ENCODE measurements around the gene ART5. TPM values are rescaled to one million over a fixed set of nuclear protein-coding genes. Genes with fewer than 3 reads are reported as not detected.
"Not testable (repeated sequence)": the region's sequence is repeated elsewhere in the genome, so short reads cannot be mapped to it uniquely, and the experiment has no call there.

ART5 gene
- total RNA-seq, 1 donor from 2014 or later = not detected

DNA sequence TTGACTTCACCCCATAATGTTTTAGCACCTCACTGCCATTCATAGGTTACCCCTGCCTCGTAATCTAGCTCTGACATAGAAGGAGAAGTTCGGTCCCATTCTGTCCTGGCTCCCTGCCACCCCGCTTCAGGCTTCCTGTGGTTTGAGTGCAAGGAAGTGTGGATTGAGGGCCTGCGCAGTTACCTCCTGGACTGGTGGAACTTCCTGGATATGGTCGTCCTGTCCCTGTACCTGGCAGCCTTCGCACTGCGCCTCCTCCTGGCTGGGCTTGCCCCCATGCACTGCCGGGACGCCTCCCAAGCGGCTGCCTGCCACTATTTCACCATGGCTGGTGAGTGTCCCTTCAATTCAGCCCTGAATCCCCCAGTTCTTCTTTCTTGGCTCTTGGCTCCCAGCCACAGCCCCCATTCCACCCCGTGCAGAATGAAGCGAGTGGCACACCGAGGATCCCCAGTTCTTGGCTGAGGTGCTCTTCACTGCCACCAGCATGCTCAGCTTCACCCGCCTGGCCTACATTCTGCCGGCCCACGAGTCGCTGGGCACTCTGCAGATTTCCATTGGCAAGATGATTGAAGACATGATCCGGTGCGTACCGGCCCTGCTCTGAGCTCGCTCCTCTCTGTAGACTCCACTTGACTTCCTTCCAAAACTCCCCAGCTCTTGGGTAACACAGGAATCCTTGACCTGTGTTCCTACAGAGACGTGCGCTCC lies 15.4 kb downstream of the ART5 start:
- ATAC-seq = peak; percentile 33

DNA sequence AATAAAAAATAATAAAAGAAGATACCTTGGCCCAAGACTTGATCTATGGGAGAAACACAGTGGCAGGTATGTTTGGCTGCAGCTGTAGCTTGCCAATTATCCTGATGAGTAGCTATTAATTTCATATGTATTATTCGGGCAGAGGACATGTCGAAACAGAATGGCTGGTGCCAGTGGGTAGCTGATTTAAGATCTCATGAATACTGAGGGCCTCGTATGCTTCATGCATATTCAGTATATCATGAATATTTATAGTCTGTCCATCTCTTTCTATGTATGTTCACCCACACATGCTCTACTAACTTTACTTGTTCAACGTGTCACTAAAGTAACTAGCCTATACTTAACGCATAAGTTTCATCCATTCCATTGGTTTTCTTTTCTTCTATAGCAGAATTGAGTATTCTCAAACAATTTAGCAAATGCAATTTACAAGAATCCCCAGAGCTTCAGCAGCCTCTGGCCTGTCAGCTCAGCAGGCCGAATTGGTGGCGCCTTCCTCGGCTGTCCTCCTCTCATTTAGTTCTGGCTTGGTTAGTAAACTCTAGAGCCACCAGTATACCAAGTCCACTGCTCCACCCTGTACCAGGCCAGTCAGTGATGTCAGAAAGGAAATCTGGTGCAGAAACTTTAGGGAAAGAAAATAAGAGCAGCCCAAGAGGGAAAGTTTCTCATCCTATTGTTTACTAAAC lies 17.9 kb downstream of the ART5 start:
- DNase-seq (ENCODE audit: low spot score) (no peak), ATAC-seq (no peak)

More for the DNA sequence above, 15.4 kb downstream of the ART5 start:
- no peak for DNase-seq (ENCODE audit: low spot score)

DNA sequence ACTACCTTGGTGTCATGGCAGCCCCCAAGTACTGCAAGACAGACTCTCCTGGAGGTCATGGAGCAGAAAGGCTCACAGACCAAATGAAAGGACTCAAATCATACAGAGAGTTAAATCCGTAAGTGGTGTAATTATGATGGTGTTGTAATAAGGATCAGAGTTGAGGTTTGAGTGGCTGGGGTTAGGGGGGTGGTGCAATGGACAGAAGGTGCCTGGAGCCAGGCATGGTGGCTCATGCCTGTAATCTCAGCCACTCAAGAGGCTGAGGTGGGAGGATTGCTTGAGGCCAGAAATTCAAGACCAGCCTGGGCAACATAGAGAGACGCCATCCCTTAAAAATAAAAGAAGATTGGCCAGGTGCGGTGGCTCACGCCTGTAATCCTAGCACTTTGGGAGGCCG lies 18.7 kb downstream of the ART5 start:
- ATAC-seq (no peak), DNase-seq (ENCODE audit: low spot score) (no peak)

DNA sequence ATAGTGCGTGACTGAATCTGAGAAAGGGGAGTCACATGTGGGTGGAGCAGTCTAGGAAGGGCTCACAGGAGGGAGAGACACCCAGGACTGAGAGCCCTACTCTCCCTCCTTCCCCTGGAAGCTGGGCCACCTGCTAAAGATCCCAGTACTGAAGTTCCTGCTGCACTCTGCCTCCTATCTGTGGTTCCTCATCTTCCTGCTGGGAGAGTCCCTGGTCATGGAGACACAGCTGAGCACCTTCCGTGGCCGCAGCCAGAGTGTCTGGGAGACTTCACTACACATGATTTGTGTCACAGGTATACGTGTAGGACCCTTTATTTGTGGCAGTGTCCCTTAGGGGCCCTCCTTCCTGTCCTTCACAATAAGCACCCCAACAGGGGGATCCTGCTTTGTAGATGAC lies 19.3 kb downstream of the ART5 start:
- DNase-seq (ENCODE audit: low spot score) (no peak), ATAC-seq (no peak)

DNA sequence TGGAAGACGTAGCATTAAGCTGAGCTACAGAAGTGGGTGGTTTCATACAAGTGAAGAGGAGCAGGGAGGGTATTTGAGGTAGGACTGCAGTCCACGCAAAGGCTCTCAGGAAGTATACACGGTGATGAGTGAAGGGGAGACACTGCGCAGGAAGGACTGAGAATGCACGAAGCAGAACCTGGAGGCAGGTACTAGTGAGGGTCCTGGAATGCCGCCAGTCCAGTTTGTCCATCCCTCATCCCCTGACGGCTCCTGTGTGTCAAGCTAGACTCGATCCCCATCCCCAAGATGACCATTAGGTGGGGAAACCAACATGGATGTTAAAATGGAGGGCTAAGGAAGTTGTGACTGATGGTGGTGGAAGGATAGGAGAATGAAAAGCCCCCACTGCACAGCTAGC lies 23.8 kb downstream of the ART5 start:
- no peak for DNase-seq (ENCODE audit: low spot score)
- no peak for ATAC-seq

DNA sequence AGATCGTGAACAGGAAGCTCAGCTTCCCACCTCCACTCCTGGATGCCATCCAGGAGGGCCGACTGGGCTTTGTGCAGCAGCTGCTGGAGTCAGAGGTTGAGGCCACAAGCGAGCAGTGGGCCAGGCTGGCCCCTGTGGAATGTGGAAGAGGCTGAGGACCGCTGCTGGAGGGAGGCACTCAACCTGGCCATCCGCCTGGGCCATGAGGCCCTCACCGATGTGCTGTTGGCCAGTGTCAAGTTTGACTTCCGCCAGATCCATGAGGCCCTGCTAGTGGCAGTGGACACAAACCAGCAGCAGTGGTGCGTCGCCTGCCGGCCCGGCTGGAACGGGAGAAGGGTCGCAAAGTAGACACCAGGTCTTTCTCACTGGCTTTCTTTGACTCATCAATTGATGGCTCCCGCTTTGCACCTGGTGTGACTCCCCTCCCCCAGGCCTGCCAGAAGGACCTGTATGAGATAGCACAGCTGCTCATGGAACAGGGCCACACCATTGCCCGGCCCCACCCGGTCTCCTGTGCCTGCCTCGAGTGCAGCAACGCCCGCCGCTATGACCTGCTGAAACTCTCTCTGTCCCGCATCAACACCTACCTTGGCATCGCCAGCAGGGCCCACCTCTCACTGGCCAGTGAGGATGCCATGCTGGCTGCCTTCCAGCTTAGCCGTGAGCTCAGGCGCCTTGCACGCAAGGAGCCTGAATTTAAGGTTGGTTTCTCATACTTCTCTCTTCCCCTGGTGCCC lies 24.9 kb downstream of the ART5 start:
- ATAC-seq (no peak), DNase-seq (ENCODE audit: low spot score) (no peak)

DNA sequence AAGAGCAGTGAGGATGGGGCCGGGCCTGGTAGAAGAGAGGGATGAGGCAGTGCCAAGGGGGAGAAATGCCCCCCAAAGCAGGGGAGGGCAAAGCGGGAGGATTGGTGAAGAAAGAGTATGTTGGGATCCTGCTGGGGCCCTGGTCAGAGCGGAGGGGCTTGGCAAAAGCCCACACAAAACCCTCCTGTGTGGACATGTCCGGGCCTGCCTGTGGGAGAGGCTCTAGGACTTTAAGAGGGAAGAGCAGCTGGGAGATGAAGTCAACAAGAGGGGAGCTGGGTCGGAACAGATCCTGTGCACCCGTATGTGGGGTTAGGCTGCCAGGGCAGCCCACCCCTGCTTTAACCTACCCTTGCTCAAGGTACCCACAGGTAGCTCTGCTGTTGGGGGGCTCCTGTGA lies 25.8 kb downstream of the ART5 start:
- DNase-seq (ENCODE audit: low spot score) = no peak
- ATAC-seq = no peak

DNA sequence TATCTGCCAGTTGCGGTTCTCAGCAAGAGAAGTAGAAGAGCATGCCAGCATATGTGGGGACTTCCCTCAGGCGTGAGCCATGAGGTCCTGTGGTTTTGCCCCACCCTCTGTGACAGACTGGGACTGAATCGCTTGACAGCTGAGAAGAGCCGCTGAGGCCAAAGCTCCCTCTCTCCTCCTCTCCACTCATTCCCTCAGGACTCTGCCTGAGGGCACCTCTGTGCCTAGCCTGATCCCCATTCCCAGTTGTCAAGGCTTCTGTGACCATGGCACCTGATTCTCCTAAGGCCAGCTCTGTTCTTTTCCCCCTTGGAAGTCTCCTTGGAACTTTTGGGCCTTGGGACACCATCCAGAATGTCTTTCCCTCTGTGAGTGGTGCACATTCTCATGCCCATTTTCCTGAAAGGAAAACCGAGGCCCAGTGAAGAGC lies 27.0 kb downstream of the ART5 start:
- ATAC-seq (peak; percentile 33), DNase-seq (ENCODE audit: low spot score) (no peak)

DNA sequence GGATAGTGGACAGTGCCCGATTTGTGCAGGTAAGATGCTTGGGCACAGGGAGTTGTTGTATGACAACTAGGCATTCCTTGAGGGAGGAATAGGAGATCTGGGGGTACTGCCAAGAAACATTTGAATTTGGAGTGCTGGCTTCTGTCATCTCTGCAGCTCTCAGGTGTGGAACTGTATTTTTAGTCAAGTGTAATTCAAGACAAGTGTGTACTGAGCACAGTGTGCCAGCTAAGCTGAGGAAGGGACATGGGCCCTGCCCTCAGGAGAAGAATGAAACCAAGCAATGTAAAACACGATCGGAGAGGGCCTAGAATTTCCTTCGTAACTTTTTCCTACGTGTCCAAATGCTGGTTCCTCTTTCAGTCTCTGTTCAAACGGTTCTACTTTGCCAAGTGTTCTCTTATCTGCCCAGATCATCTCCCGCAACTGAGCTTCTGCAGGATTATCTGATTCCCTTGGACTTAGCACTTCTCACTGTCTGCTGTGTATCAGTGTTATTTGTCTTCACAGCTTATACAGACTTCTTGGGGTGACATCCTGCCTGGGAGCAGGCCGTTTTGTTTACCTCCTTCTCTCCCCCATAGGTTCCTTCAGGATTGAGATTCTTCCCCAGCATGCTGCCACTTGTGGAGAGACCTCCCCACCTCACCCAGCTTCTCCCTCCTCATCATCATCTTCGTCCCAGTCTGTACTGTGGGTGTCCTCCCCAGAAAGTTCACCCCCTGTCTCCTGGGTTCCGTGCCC lies 27.6 kb downstream of the ART5 start:
- no peak for ATAC-seq
- no peak for DNase-seq (ENCODE audit: low spot score)

DNA sequence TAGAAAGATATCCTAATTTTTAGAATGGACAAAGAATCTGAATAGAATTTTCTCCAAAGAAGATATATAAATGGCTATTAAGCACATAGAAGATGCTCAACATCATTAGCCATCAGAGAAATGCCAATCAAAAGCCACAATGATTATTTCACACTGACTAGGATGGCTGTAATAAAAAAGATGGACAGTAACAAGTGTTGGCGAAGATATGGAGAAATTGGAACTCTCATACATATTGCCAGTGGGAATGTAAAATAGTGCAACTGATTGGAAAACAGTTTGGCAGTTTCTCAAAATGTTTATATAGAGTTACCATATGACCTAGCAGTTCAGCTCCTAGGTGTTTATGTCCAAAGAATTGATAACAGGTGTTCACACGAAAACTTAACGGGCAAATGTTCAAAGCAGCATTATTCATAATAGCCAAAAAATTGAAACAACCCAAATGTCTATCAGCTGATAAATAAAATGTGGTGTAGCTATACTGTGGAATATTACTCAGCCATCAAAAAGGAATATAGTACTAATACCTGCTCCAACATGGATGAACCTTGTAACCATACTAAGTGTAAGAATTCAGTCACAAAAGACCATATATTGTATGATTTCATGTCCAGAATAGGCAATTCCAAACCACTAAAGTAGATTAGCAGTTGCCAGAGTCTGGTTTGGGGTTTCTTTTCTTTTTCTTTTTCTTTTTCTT lies 29.7 kb downstream of the ART5 start:
- DNase-seq (ENCODE audit: low spot score) (no peak), ATAC-seq (no peak)

DNA sequence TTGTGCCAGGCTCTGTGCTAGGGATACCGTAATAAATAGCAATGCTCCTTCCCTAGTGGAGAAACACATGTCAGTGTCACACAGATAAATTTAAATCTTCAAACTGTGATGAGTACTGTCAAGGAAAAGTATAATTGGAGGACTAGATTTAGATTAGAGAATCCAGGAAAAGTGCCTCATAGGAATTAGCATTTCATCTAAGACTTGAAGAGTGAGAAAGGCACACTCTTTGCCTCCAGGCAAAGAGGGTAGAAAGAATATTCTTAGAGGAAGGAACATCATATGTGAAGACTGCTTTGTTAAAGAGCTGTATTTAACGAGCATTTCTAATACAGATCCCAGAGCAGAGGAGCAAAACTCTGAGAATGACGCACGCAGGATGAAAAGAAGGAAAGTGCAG lies 30.9 kb downstream of the ART5 start:
- DNase-seq (ENCODE audit: low spot score) = no peak
- ATAC-seq = no peak

DNA sequence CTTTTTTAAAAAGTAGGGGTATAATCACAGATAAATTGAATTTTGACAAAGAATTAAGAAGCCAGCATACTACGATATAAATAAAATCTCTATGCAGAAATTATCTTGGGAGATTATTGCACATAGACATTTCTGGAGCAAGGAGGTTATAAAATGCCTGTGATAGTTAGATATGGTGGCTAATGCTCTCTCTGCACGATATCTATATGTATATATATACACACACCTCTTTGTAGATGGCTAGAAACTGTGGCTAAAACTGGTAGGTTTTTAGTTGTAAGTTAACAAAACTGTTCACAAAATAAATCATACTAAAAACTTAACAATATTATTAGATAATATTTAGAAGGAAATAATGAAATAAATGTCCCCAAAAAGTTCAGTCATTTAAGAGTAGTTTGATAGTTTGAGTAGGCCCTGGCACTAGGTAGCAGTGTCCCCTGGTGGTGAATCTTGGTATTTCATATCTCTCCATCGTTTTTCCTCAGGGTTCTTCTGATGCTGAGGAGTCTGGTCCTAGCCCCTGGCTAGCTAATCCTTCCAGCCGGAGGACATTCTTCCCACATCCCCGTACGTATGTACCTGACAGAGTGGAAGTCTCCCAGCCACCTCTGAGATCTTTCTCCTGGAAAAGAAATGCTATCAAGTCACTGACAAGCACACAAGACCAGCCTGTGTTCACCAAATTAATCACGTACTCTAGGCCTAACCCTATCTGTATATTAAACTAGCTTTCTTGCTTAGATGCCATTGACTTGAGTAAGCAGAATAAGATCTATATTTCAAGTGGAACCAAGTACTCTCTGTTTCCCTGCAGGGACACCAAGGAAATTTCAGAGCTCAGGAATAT lies 32.2 kb downstream of the ART5 start:
- ATAC-seq = peak; percentile 86
- no peak for DNase-seq (ENCODE audit: low spot score)

DNA sequence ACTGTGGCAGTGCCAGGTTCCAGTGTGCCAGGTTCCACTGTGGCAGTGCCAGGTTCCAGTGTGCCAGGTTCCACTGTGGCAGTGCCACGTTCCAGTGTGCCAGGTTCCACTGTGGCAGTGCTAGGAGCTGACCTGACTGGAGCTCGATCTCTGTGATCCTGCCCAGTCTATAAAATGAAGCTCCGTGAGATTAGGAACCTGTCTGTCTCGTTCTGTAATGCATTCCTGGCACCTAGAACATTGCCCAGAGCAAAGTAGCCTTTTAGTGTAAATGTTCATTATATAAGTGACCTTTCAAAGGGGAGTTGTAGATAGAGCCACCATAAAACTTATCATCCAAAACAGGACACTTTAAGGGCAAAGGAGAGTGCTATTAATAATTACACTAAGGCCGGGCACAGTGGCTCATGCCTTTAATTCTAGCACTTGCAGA lies 36.0 kb downstream of the ART5 start:
- ATAC-seq (no peak), DNase-seq (ENCODE audit: low spot score) (no peak)

DNA sequence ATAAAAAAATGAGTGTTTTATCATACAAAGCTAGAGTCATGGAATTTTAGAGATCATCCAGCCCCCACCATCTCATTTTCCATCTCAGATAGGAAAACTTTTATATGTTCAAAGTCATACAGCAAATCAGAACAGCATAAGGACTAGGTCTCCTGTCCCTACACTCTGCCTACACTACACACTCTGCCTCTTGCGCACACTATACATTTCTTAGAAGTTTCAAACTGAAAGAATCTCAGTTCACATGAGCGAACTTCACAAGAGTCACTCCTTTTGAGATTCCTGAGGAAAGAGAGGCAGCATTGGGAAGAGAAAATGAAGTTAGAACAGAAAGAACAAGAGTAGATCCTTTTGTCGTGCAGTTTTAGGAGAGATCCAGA lies 36.5 kb downstream of the ART5 start:
- ATAC-seq (no peak), DNase-seq (ENCODE audit: low spot score) (no peak)

DNA sequence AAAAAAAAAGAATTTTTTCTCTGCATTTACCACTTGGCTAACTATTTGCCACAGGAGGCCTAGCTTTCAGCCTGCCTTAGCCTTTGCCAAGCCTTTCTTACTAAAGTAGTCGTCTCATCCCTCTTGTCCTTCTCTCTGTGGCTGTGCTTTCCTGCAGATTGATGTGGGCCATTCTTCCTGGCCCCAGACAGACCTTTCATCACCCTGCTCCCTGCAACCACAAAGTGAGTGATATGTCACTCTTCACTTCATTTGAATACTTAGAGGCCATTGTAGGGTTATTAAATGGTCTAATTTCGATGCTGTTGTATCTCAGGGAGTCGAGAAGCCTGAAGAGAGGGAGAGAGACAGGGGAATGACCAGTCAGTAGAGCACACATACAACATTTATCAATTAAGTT lies 37.6 kb downstream of the ART5 start:
- no peak for DNase-seq (ENCODE audit: low spot score)

DNA sequence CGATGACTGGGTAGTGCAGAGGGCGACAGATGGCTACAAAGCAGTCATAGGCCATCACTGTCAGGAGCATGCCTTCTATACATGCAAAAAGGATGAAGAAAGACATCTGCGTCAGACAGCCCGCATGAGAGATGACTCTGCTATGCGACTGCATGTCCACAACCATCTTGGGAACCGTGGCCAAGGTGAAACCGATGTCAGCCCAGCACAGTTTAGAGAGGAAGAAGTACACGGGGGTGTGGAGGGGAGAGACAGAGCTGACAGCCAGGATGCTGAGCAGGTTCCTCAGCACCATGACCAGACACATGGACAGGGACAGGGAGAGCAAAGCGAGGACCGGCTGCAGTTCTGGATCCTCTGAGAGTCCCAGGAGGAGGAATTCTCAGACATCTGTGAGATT lies 41.6 kb downstream of the ART5 start:
- not testable (repeated sequence) for ATAC-seq

More for the DNA sequence above, 37.6 kb downstream of the ART5 start:
- ATAC-seq = no peak

DNA sequence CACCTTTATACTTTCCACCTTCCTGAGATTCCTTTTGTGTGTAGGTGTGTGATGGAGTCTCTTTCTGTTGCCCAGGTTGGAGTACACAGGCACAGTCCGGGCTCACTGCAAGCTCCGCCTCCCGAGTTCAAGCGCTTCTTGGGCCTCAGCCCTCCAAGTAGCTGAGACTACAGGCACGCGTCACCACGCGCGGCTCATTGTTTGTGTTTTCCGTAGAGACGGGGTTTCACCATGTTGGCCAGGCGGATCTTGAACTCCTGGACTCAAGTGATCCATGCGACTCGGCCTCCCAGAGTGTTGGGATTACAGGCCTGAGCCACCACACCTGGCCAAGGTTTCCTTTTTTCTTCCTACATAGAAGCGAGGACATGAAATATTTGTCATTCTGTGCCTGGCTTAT lies 44.0 kb downstream of the ART5 start:
- not testable (repeated sequence) for ATAC-seq; DNase-seq (ENCODE audit: low spot score)

More for the DNA sequence above, 41.6 kb downstream of the ART5 start:
- not testable (repeated sequence) for DNase-seq (ENCODE audit: low spot score)

DNA sequence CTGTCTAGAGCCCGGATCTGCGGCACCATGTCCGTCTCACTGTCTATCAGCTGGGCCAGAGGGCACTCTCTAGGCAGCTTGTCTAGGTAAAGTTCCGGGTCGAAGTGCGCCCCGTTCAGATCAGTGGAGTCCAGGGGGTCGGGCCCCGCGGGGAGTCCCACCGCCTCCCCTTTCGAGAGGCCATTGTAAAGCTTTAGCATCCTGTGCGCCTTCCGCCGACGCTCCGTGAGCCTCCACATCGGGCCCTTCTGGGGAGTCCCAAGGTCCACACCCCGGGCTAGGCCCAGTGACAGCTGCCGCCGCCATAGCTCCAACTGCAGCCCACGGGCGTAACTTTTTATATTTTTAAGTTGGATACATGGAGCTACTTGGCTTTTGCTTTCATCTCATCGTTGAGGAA lies 50.5 kb downstream of the ART5 start:
- ATAC-seq; DNase-seq (ENCODE audit: low spot score): not testable (repeated sequence)

DNA sequence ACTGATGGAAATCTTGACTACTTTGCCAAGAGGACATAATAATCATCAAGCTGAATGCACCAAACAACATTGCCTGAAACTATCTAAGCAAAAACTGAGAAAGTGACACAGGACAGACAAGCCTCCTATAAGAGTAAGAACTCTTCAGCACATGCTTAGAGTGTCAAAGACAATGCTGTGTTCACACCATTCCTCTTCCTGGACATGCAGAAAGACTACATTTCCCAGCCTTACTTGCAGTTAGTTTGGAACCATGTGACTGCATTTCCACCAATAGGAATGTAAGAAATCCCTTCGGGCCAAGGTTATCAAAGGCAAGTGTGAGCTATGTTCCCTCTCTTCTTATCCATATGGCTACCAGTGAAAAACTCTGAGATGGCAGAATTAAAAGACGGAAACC lies 51.6 kb downstream of the ART5 start:
- DNase-seq (ENCODE audit: low spot score); ATAC-seq: not testable (repeated sequence)
